SK-N-SH (cell line): Measurements from ENCODE around the gene MCC. TPM values are rescaled to one million over a fixed set of nuclear protein-coding genes. Genes with fewer than 3 reads are reported as not detected.

Experiments
- CTCF ChIA-PET: fragments of 300-600, 350-600 bp; formaldehyde crosslinking; extraction: SDS; loops from one replicate; lab custom pipeline; 2021; lab: Yijun Ruan, JAX
- POLR2A ChIA-PET: fragments of 350-600 bp; sonication (Branson Sonifier 250); formaldehyde crosslinking; extraction: SDS; loops from one replicate; lab custom pipeline; 2020; ENCODE audit warnings: antibody characterized with exemption, inconsistent platforms; lab: Yijun Ruan, JAX
- DNase-seq: peaks from one replicate; pipeline ENCODE4 v3.0.0; 2012
- H2AFZ ChIP-seq: fragments of 200-600 bp; sonication (generic); 2 replicates; pipeline ENCODE4 v1.8.1; 2016; ENCODE audit warnings: antibody characterized with exemption, mild to moderate bottlenecking, low read depth
- H3F3A ChIP-seq: fragments of 200-600 bp; sonication (generic); replicated peaks from 2 replicates; pipeline ENCODE3; 2016; ENCODE audit warnings: antibody characterized with exemption, mild to moderate bottlenecking; ENCODE audit not compliant: insufficient read depth
- H3K27ac ChIP-seq, 2 experiments: fragments of 200-500 bp in 1 of 2; fragments of 200-600 bp in 1 of 2; sonication (Bioruptor generic) in 1 of 2; sonication (generic), shearing (Covaris generic) in 1 of 2; 2 replicates each; pipeline versions ENCODE4 v1.5.1 to v1.6.1; 2014 to 2016; ENCODE audit warnings: low read depth in 2 of 2, inconsistent platforms in 1 of 2, low read length in 1 of 2, mild to moderate bottlenecking in 1 of 2, mixed read lengths in 1 of 2
- H3K27me3 ChIP-seq: fragments of 200-600 bp; sonication (generic), shearing (Covaris generic); 2 replicates; pipeline ENCODE4 v1.6.1; 2016; ENCODE audit warnings: mixed run types; ENCODE audit not compliant: insufficient read depth
- H3K36me3 ChIP-seq, 2 experiments: fragments of 200-500 bp in 1 of 2; fragments of 200-600 bp in 1 of 2; sonication (Bioruptor generic) in 1 of 2; sonication (generic) in 1 of 2; replicated peaks in 1 of 2; 2 replicates each; pipeline versions ENCODE3 to v1.5.1; 2014 to 2016; ENCODE audit warnings: low read length in 1 of 2, mild to moderate bottlenecking in 1 of 2; ENCODE audit not compliant: insufficient read depth in 2 of 2, control insufficient read depth in 1 of 2
- H3K4me1 ChIP-seq, 2 experiments: fragments of 200-500 bp in 1 of 2; fragments of 200-600 bp in 1 of 2; sonication (Bioruptor generic) in 1 of 2; sonication (generic), shearing (Covaris generic) in 1 of 2; 2 replicates each; pipeline versions ENCODE4 v1.5.1 to v1.6.1; 2014 to 2016; ENCODE audit warnings: low read depth in 1 of 2, low read length in 1 of 2, mixed run types in 1 of 2; ENCODE audit not compliant: insufficient read depth in 2 of 2, control insufficient read depth in 1 of 2
- H3K4me2 ChIP-seq: fragments of 200-600 bp; sonication (generic), shearing (Covaris generic); 2 replicates; pipeline ENCODE4 v1.6.1; 2017; ENCODE audit warnings: mixed run types
- H3K4me3 ChIP-seq, 2 experiments: fragments of 200-500 bp in 1 of 2; fragments of 200-600 bp in 1 of 2; sonication (Bioruptor generic) in 1 of 2; sonication (generic), shearing (Covaris generic) in 1 of 2; 2 replicates each; pipeline versions ENCODE4 v1.5.1 to v1.8.1; 2014 to 2016; ENCODE audit warnings: low read depth in 2 of 2, inconsistent platforms in 1 of 2, low read length in 1 of 2, mild to moderate bottlenecking in 1 of 2, mixed read lengths in 1 of 2, moderate library complexity in 1 of 2
- H3K79me2 ChIP-seq: fragments of 200-600 bp; sonication (generic); 2 replicates; pipeline ENCODE4 v1.8.1; 2017; ENCODE audit warnings: mild to moderate bottlenecking; ENCODE audit not compliant: insufficient read depth
- H3K9ac ChIP-seq: fragments of 200-600 bp; sonication (generic); 2 replicates; pipeline ENCODE4 v1.6.1; 2017; ENCODE audit warnings: mixed run types
- H3K9me2 ChIP-seq: fragments of 200-600 bp; sonication (generic); 2 replicates; pipeline ENCODE4 v1.6.1; 2017; ENCODE audit warnings: mixed run types
- H3K9me3 ChIP-seq: fragments of 200-600 bp; sonication (generic); 2 replicates; pipeline ENCODE4 v1.6.1; 2017; ENCODE audit warnings: mixed run types, mild to moderate bottlenecking, moderate library complexity
- H4K20me1 ChIP-seq: fragments of 200-600 bp; sonication (generic); 2 replicates; pipeline ENCODE4 v1.6.1; 2017; ENCODE audit warnings: mild to moderate bottlenecking, mixed run types; ENCODE audit not compliant: insufficient read depth
- EP300 ChIP-seq, 2 experiments: IDR thresholded peaks; 2 replicates each; pipeline versions ENCODE4 v1.4.0 to v1.6.1; 2012; ENCODE audit warnings: borderline replicate concordance in 1 of 2, low read depth in 1 of 2, low read length in 1 of 2
- EZH2phosphoT487 ChIP-seq: fragments of 200-600 bp; sonication (generic); IDR thresholded peaks from 2 replicates; pipeline ENCODE4 v1.6.1; 2017; ENCODE audit warnings: low read depth, mixed run types, mild to moderate bottlenecking, antibody characterized with exemption, moderate library complexity, borderline replicate concordance
- FOSL2 ChIP-seq: IDR thresholded peaks from 2 replicates; pipeline ENCODE4 v1.4.0; 2012; ENCODE audit warnings: low read depth, mild to moderate bottlenecking, moderate library complexity, borderline replicate concordance
- GABPA ChIP-seq: IDR thresholded peaks from 2 replicates; pipeline ENCODE4 v1.4.0; 2012; ENCODE audit warnings: low read depth, mild to moderate bottlenecking
- JUND ChIP-seq: IDR thresholded peaks from 2 replicates; pipeline ENCODE4 v1.4.0; 2012
- MEF2A ChIP-seq: IDR thresholded peaks from 2 replicates; pipeline ENCODE4 v1.4.0; 2012; ENCODE audit warnings: low read depth, borderline replicate concordance
- NFIC ChIP-seq: IDR thresholded peaks from 2 replicates; pipeline ENCODE4 v1.4.0; 2012; ENCODE audit warnings: borderline replicate concordance
- POLR2AphosphoS5 ChIP-seq: IDR thresholded peaks from 2 replicates; pipeline ENCODE4 v1.6.1; 2012; ENCODE audit warnings: low read depth, low read length
- RCOR1 ChIP-seq: fragments of 150-350 bp; IDR thresholded peaks from 2 replicates; pipeline ENCODE4 v1.6.1; 2017; ENCODE audit warnings: antibody characterized with exemption, low read length
- REST ChIP-seq: IDR thresholded peaks from 2 replicates; pipeline ENCODE4 v1.6.1; 2012; ENCODE audit warnings: mild to moderate bottlenecking, low read depth, low read length, moderate library complexity
- RXRA ChIP-seq: IDR thresholded peaks from 2 replicates; pipeline ENCODE4 v1.4.0; 2012; ENCODE audit warnings: low read depth, mild to moderate bottlenecking, borderline replicate concordance
- TAF1 ChIP-seq: IDR thresholded peaks from 2 replicates; pipeline ENCODE4 v1.6.1; 2012; ENCODE audit warnings: low read depth, mild to moderate bottlenecking, low read length, moderate library complexity, borderline replicate concordance
- TCF12 ChIP-seq: IDR thresholded peaks from 2 replicates; pipeline ENCODE4 v1.4.0; 2012
- YY1 ChIP-seq: IDR thresholded peaks from 2 replicates; pipeline ENCODE4 v1.4.0; 2012; ENCODE audit warnings: low read depth, mild to moderate bottlenecking
- WGBS: methylation state at CpG from one replicate; pipeline ENCODE4 v1.1.6; 2017; ENCODE audit warnings: low lambda C conversion rate; 5-methylcytosine and 5-hydroxymethylcytosine counted together
- polyA plus RNA-seq, 3 experiments: library from polyadenylated mRNA; depleted of rRNA; stranded (reverse); fragments of >200 nt; gene quantifications; 2 replicates each; pipeline ENCODE4 v1.2.3, GENCODE V29; 2012
- TF ChIP-seq, protein P1 (sequence below): IDR thresholded peaks from 2 replicates; pipeline ENCODE4 v1.4.0; 2012; ENCODE audit warnings: low read depth
- TF ChIP-seq, protein P2 (sequence below): IDR thresholded peaks from 2 replicates; pipeline ENCODE4; 2012

MCC gene
- polyA plus RNA-seq, 1 of the 3 experiments (the other 2 are of a cell fraction): 3.6 TPM

GRCh38 chr5:113150821-113151220 is 337.4 kb downstream of the MCC start:
- no peaks in the 10 kb centered on the region for H3K9me2 ChIP-seq
- no peak overlapping the region for H3K27ac ChIP-seq
- no peak overlapping the region for H3K4me3 ChIP-seq
- no peaks in the 10 kb centered on the region for H3K9me3 ChIP-seq
- 90% methylated on average over 7 of the region's 7 CpGs for WGBS
- no peaks in the 10 kb centered on the region for H3K27me3 ChIP-seq
- POLR2A ChIA-PET: no interaction called here
- H4K20me1 ChIP-seq: no peaks in the 10 kb centered on the region
- no peaks in the 10 kb centered on the region for H3K79me2 ChIP-seq
- no peak overlapping the region for H3K9ac ChIP-seq
- no peaks in the 10 kb centered on the region for H3K36me3 ChIP-seq
- H3K4me2 ChIP-seq: no peak overlapping the region
- peaks cover 0 to 13% of the 10 kb centered on the region in 2 experiments; a peak in 2 of 4 replicates for H3K4me1 ChIP-seq
- TF ChIP-seq MEF2A: no peak
- H2AFZ ChIP-seq: no peak overlapping the region
- DNase-seq: no peak
- no peaks in the 10 kb centered on the region for H3F3A ChIP-seq
- CTCF ChIA-PET: no interaction called here

GRCh38 chr5:113150221-113150620 is 338.0 kb downstream of the MCC start:
- ChIA-PET CTCF (interaction anchor here (1.2 kb wide), 1 partner anchor 9 kb away, joined by 3 read pairs; no protein-coding TSS in a partner anchor), POLR2A (no interaction called here)
- no peaks in the 10 kb centered on the region for H3K9me3 ChIP-seq
- H3K4me1 ChIP-seq: peaks cover 0 to 13% of the 10 kb centered on the region in 2 experiments; a peak in 2 of 4 replicates
- H3K9ac ChIP-seq: no peak overlapping the region
- H3F3A ChIP-seq: no peaks in the 10 kb centered on the region
- H3K4me3 ChIP-seq: no peak overlapping the region
- H3K9me2 ChIP-seq: no peaks in the 10 kb centered on the region
- DNase-seq: no peak
- TF ChIP-seq RCOR1: no peak
- TF ChIP-seq, protein P1, sequence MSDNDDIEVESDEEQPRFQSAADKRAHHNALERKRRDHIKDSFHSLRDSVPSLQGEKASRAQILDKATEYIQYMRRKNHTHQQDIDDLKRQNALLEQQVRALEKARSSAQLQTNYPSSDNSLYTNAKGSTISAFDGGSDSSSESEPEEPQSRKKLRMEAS: no peak
- H3K4me2 ChIP-seq: no peak overlapping the region
- no peaks in the 10 kb centered on the region for H4K20me1 ChIP-seq
- no peak overlapping the region for H2AFZ ChIP-seq
- no peaks in the 10 kb centered on the region for H3K79me2 ChIP-seq
- 51% methylated on average over 2 of the region's 2 CpGs for WGBS
- H3K27ac ChIP-seq: no peak overlapping the region; a peak in 1 of 4 replicates
- H3K36me3 ChIP-seq: no peaks in the 10 kb centered on the region
- H3K27me3 ChIP-seq: no peaks in the 10 kb centered on the region

DNA sequence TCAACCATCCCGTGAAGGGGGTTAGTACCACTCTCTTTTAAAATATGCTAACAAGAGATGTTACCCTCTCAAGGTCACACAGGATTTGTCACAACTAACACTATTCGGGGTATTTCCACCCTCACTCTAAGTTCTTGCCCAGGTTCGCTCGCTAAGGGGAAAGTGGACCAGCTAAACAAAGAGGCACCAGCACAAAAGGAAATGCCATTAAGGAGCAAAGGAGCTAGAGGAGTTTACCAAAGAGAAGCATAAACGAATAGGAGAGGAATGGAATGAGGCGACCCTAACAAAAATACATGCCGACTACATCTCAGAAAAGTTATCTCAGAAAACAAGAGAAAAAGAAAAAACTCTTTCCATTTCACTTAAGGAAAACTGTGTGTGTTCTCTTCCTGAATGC is 340.7 kb downstream of the MCC start:
- Histone ChIP-seq H3K36me3 (no peaks in the 10 kb centered on the region), H2AFZ (no peak overlapping the region), H3K4me3 (no peak overlapping the region), H3K9me2 (no peaks in the 10 kb centered on the region), H3K79me2 (no peaks in the 10 kb centered on the region), H3F3A (no peaks in the 10 kb centered on the region), H3K27me3 (no peaks in the 10 kb centered on the region), H3K9me3 (no peaks in the 10 kb centered on the region), H3K9ac (no peak overlapping the region), H3K4me2 (no peak overlapping the region), H3K27ac (no peak overlapping the region), H3K4me1 (peaks cover 0 to 13% of the 10 kb centered on the region in 2 experiments; a peak in 2 of 4 replicates), H4K20me1 (no peaks in the 10 kb centered on the region)
- ChIA-PET CTCF (interaction anchor here (0.8 to 1.6 kb wide), 3 partner anchors 15 to 88 kb away, joined by 3 to 6 read pairs (median 3); no protein-coding TSS in a partner anchor), POLR2A (no interaction called here)
- 76% methylated on average over 7 of the region's 7 CpGs for WGBS
- no peak for DNase-seq
- TF ChIP-seq YY1: no peak
- no peak for TF ChIP-seq RXRA
- TF ChIP-seq TAF1: no peak
- no peak for TF ChIP-seq EP300 (IDR thresholded peaks at IDR 0.05; ENCODE audit: borderline replicate concordance in 1 of 2, low read depth in 1 of 2, low read length in 1 of 2)
- no peak for TF ChIP-seq TCF12
- no peak for TF ChIP-seq RCOR1
- no peak for TF ChIP-seq GABPA
- no peak for TF ChIP-seq EZH2phosphoT487
- TF ChIP-seq POLR2AphosphoS5: no peak
- TF ChIP-seq NFIC: no peak
- no peak for TF ChIP-seq JUND
- TF ChIP-seq, protein P2, sequence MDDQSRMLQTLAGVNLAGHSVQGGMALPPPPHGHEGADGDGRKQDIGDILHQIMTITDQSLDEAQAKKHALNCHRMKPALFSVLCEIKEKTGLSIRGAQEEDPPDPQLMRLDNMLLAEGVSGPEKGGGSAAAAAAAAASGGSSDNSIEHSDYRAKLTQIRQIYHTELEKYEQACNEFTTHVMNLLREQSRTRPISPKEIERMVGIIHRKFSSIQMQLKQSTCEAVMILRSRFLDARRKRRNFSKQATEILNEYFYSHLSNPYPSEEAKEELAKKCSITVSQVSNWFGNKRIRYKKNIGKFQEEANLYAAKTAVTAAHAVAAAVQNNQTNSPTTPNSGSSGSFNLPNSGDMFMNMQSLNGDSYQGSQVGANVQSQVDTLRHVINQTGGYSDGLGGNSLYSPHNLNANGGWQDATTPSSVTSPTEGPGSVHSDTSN: no peak
- TF ChIP-seq REST: no peak
- no peak for TF ChIP-seq FOSL2
- TF ChIP-seq, protein P1: no peak
